Measurements from ENCODE around the gene AP4M1. TPM values are rescaled to one million over a fixed set of nuclear protein-coding genes. Genes with fewer than 3 reads are reported as not detected.

The AP4M1 gene
- total RNA-seq, 2 donors from 2014 or later = 18.0 to 27.2 TPM

- TF ChIP-seq POLR2AphosphoS5 (IDR thresholded peaks at IDR 0.05) (no peak), CTCF (IDR thresholded peaks at IDR 0.05) (no peak), POLR2A (IDR thresholded peaks at IDR 0.05) (no peak)
- no peak overlapping the region for H3K27ac ChIP-seq
- WGBS = 81% methylated on average over 25 of the region's 25 CpGs
- H3K4me3 ChIP-seq = no peak overlapping the region
- H3K4me1 ChIP-seq (replicated peaks) = no peaks in the 10 kb centered on the region
- H3K27me3 ChIP-seq (replicated peaks; ENCODE audit: insufficient read depth) = no peaks in the 10 kb centered on the region
- intact Hi-C loops (cut with DNase I) = no loop called here
- peaks cover 7 to 12% of the 10 kb centered on the region in 2 donors for H3K36me3 ChIP-seq
- H3K9me3 ChIP-seq = no peaks in the 10 kb centered on the region
- no peak for DNase-seq (ENCODE audit: low spot score)
Observed at GRCh38 chr7:100107125-100107737, 5.8 kb downstream of the AP4M1 start.

GRCh38 chr7:100107890-100108289, 6.4 kb downstream of the AP4M1 start:
- intact Hi-C loops (cut with DNase I) = no loop called here
- H3K36me3 ChIP-seq = peaks cover 7 to 17% of the 10 kb centered on the region in 2 donors
- no peaks in the 10 kb centered on the region for H3K4me1 ChIP-seq (replicated peaks)
- no peaks in the 10 kb centered on the region for H3K9me3 ChIP-seq
- 77% methylated on average over 11 of the region's 11 CpGs for WGBS
- no peak overlapping the region for H3K27ac ChIP-seq
- no peak overlapping the region for H3K4me3 ChIP-seq
- DNase-seq (ENCODE audit: low spot score) = no peak
- no peak for TF ChIP-seq POLR2AphosphoS5 (IDR thresholded peaks at IDR 0.05)
- TF ChIP-seq CTCF (IDR thresholded peaks at IDR 0.05) = no peak
- TF ChIP-seq POLR2A (IDR thresholded peaks at IDR 0.05) = no peak
- H3K27me3 ChIP-seq (replicated peaks; ENCODE audit: insufficient read depth) = no peaks in the 10 kb centered on the region

- Histone ChIP-seq H3K36me3 (peaks cover 7 to 17% of the 10 kb centered on the region in 2 donors), H3K4me1 (replicated peaks) (no peaks in the 10 kb centered on the region), H3K27ac (no peak overlapping the region), H3K9me3 (no peaks in the 10 kb centered on the region), H3K4me3 (no peak overlapping the region), H3K27me3 (replicated peaks; ENCODE audit: insufficient read depth) (no peaks in the 10 kb centered on the region)
- intact Hi-C loops (cut with DNase I) = no loop called here
- TF ChIP-seq POLR2AphosphoS5 (IDR thresholded peaks at IDR 0.05) = no peak
- no peak for TF ChIP-seq POLR2A (IDR thresholded peaks at IDR 0.05)
- no peak for TF ChIP-seq CTCF (IDR thresholded peaks at IDR 0.05)
- no peak for DNase-seq (ENCODE audit: low spot score)
- 82% methylated on average over 12 of the region's 12 CpGs for WGBS
Observed at GRCh38 chr7:100109521-100110163, 8.2 kb downstream of the AP4M1 start.

- 86% methylated on average over 7 of the region's 7 CpGs for WGBS
- no peak for DNase-seq (ENCODE audit: low spot score)
- no peaks in the 10 kb centered on the region for H3K27me3 ChIP-seq (replicated peaks; ENCODE audit: insufficient read depth)
- no peak for TF ChIP-seq POLR2A (IDR thresholded peaks at IDR 0.05)
- TF ChIP-seq POLR2AphosphoS5 (IDR thresholded peaks at IDR 0.05) = no peak
- TF ChIP-seq CTCF (IDR thresholded peaks at IDR 0.05) = no peak
- H3K4me1 ChIP-seq (replicated peaks) = no peaks in the 10 kb centered on the region
- H3K36me3 ChIP-seq = peaks cover 5 to 17% of the 10 kb centered on the region in 2 donors
- H3K4me3 ChIP-seq = no peak overlapping the region
- intact Hi-C loops (cut with DNase I) = no loop called here
- no peaks in the 10 kb centered on the region for H3K9me3 ChIP-seq
- H3K27ac ChIP-seq = no peak overlapping the region
Observed at GRCh38 chr7:100111156-100111555, 9.7 kb downstream of the AP4M1 start.

GRCh38 chr7:100111914-100112313, 10.5 kb downstream of the AP4M1 start:
- 85% methylated on average over 13 of the region's 13 CpGs for WGBS
- H3K36me3 ChIP-seq = peaks cover 4 to 13% of the 10 kb centered on the region in 2 donors

More at GRCh38 chr7:100111914-100112313, 10.5 kb downstream of the AP4M1 start:
- Histone ChIP-seq H3K27ac (no peak overlapping the region), H3K27me3 (replicated peaks; ENCODE audit: insufficient read depth) (no peaks in the 10 kb centered on the region), H3K4me1 (replicated peaks) (no peaks in the 10 kb centered on the region), H3K9me3 (no peaks in the 10 kb centered on the region), H3K4me3 (no peak overlapping the region)
- no peak for DNase-seq (ENCODE audit: low spot score)
- TF ChIP-seq POLR2A (IDR thresholded peaks at IDR 0.05) (no peak), CTCF (IDR thresholded peaks at IDR 0.05) (no peak), POLR2AphosphoS5 (IDR thresholded peaks at IDR 0.05) (no peak)
- intact Hi-C loops (cut with DNase I) = no loop called here
